Activated CD8-positive, alpha-beta T cell treated with anti-CD3 and anti-CD28 coated beads for 36 hours (primary cell): ENCODE data around the gene PLSCR5. TPM values are rescaled to one million over a fixed set of nuclear protein-coding genes. Genes with fewer than 3 reads are reported as not detected.

Experiments used
- ATAC-seq: fragments of 200-7000 bp; cut with Tn5 transposase; one replicate; pipeline ENCODE4 v1.10.0; 2021; ENCODE audit warnings: mild to moderate bottlenecking, moderate library complexity
- CTCF ChIA-PET: fragments of 350-600 bp; sonication (Branson Sonifier 250); formaldehyde crosslinking; loops from one replicate; lab custom pipeline; 2021; ENCODE audit warnings: antibody characterized with exemption; lab: Charles Lee
- POLR2A ChIA-PET: fragments of 350-600 bp; sonication (Branson Sonifier 250); formaldehyde crosslinking; loops from one replicate; lab custom pipeline; 2021; ENCODE audit warnings: antibody characterized with exemption; lab: Charles Lee
- DNase-seq: peaks from one replicate; pipeline ENCODE4 v3.0.0-alpha.2; 2020
- H3K27ac Mint-ChIP-seq: one replicate; pipeline ENCODE4 v1.8.0; 2021; ENCODE audit warnings: mild to moderate bottlenecking, mixed read lengths
- H3K27me3 Mint-ChIP-seq: one replicate; pipeline ENCODE4 v1.8.0; 2021; ENCODE audit warnings: mixed read lengths
- H3K36me3 Mint-ChIP-seq: one replicate; pipeline ENCODE4 v1.8.0; 2021; ENCODE audit warnings: low read depth, mixed read lengths
- H3K4me1 Mint-ChIP-seq: one replicate; pipeline ENCODE4 v1.8.0; 2021; ENCODE audit warnings: low read depth, mixed read lengths
- H3K4me3 Mint-ChIP-seq: one replicate; pipeline ENCODE4 v1.8.0; 2021; ENCODE audit warnings: mild to moderate bottlenecking, moderate library complexity, mixed read lengths
- H3K9me3 Mint-ChIP-seq: one replicate; pipeline ENCODE4 v1.8.0; 2021; ENCODE audit warnings: mixed read lengths
- intact Hi-C: fragments of 100-400 bp; cut with micrococcal nuclease; formaldehyde crosslinking; loops from one replicate; pipeline ENCODE4 v1.10.0; 2022
- total RNA-seq, 2 experiments: library from RNA; stranded (reverse); gene quantifications; one replicate each; pipeline ENCODE4 v1.2.3, GENCODE V29; 2021
- TF ChIP-seq, protein P1 (sequence below): fragments of 200-600 bp; IDR thresholded peaks from one replicate; pipeline ENCODE4 v1.8.0; 2022; ENCODE audit warnings: antibody characterized with exemption, mild to moderate bottlenecking

The PLSCR5 gene
- total RNA-seq, 2 experiments from 2014 or later, result not detected

GRCh38 chr3:146640955-146641867 is 36.1 kb upstream of the PLSCR5 start:
- TF ChIP-seq, protein P1, sequence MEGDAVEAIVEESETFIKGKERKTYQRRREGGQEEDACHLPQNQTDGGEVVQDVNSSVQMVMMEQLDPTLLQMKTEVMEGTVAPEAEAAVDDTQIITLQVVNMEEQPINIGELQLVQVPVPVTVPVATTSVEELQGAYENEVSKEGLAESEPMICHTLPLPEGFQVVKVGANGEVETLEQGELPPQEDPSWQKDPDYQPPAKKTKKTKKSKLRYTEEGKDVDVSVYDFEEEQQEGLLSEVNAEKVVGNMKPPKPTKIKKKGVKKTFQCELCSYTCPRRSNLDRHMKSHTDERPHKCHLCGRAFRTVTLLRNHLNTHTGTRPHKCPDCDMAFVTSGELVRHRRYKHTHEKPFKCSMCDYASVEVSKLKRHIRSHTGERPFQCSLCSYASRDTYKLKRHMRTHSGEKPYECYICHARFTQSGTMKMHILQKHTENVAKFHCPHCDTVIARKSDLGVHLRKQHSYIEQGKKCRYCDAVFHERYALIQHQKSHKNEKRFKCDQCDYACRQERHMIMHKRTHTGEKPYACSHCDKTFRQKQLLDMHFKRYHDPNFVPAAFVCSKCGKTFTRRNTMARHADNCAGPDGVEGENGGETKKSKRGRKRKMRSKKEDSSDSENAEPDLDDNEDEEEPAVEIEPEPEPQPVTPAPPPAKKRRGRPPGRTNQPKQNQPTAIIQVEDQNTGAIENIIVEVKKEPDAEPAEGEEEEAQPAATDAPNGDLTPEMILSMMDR, result peak; percentile 59
- DNase-seq, result peak; percentile 15
- Mint-ChIP-seq H3K27me3 (peaks cover 4% of the 10 kb centered on the region), H3K36me3 (no peaks in the 10 kb centered on the region), H3K4me3 (no peak overlapping the region), H3K4me1 (no peaks in the 10 kb centered on the region), H3K27ac (no peak overlapping the region), H3K9me3 (no peaks in the 10 kb centered on the region)
- intact Hi-C loops, result loop anchor here (5.0 kb wide), 1 partner anchor 424 kb away; no protein-coding TSS in a partner anchor
- CTCF ChIA-PET, result interaction anchor here (0.6 to 1.8 kb wide), 4 partner anchors 10 to 576 kb away, joined by 3 to 5 read pairs (median 4); no protein-coding TSS in a partner anchor
- ATAC-seq, result peak; percentile 70
- POLR2A ChIA-PET, result no interaction called here

GRCh38 chr3:146640361-146640760 is 35.2 kb upstream of the PLSCR5 start:
- TF ChIP-seq, protein P1, result no peak

DNA sequence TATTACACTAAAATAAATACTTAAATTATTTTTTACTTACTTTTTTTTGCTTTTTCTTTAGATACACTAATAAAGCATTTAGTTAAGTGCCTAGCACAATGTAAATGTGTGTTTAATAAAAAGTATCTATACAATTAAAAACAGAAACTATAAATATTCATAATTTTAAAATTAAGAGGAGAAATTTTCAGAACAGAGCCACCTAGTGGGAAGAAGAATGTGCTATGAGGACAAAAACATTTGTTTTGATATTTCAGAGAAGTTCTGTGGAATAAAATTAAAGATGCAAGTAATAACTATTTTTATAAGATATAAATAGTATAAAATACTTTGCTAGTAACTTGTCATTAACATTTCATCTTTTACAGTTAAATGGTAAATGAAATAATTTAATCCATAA is 33.6 kb upstream of the PLSCR5 start:
- DNase-seq (no peak), ATAC-seq (no peak)
- Mint-ChIP-seq H3K4me3 (no peak overlapping the region), H3K36me3 (no peaks in the 10 kb centered on the region), H3K4me1 (no peaks in the 10 kb centered on the region), H3K27me3 (peaks cover 4% of the 10 kb centered on the region), H3K9me3 (no peaks in the 10 kb centered on the region), H3K27ac (no peak overlapping the region)
- ChIA-PET CTCF (interaction anchor here (0.6 to 1.9 kb wide), 5 partner anchors 10 to 430 kb away, joined by 3 to 8 read pairs (median 4); no protein-coding TSS in a partner anchor), POLR2A (no interaction called here)
- intact Hi-C loops, result no loop called here
- TF ChIP-seq, protein P1, result peak; percentile 40

More at GRCh38 chr3:146640361-146640760, 35.2 kb upstream of the PLSCR5 start:
- CTCF ChIA-PET, result interaction anchor here (0.7 to 1.8 kb wide), 3 partner anchors 11 to 48 kb away, joined by 3 to 5 read pairs (median 4); no protein-coding TSS in a partner anchor
- no peak overlapping the region for H3K27ac Mint-ChIP-seq
- H3K9me3 Mint-ChIP-seq, result no peaks in the 10 kb centered on the region
- POLR2A ChIA-PET, result no interaction called here
- no peaks in the 10 kb centered on the region for H3K36me3 Mint-ChIP-seq
- intact Hi-C loops, result loop anchor here (5.0 kb wide), 1 partner anchor 423 kb away; no protein-coding TSS in a partner anchor
- H3K4me1 Mint-ChIP-seq, result no peaks in the 10 kb centered on the region
- H3K4me3 Mint-ChIP-seq, result no peak overlapping the region
- peaks cover 4% of the 10 kb centered on the region for H3K27me3 Mint-ChIP-seq
- ATAC-seq (no peak), DNase-seq (no peak)

DNA sequence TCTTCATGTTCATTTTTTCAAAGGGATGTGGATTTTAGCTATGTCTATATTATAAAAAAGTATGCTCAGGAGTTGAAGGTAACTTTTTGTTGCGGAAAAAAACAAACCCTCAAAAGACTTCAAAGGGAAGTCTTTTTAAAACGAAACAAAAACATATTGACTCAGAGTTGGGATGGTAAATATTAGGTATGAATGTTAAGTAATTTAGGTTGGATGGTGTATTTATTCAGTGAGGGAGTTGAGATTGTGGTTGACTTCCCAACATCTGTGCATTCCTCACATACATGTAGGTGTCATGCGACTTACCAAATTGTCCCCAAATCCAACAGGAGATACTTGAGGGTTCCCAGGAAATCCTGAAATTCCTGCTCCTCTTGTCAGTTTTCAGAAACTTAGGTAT is 32.7 kb upstream of the PLSCR5 start:
- TF ChIP-seq, protein P1, result no peak
- H3K27ac Mint-ChIP-seq, result no peak overlapping the region
- no peak overlapping the region for H3K4me3 Mint-ChIP-seq
- no peaks in the 10 kb centered on the region for H3K36me3 Mint-ChIP-seq
- no peaks in the 10 kb centered on the region for H3K9me3 Mint-ChIP-seq
- DNase-seq (no peak), ATAC-seq (no peak)
- POLR2A ChIA-PET, result no interaction called here
- intact Hi-C loops, result no loop called here
- peaks cover 4% of the 10 kb centered on the region for H3K27me3 Mint-ChIP-seq
- no peaks in the 10 kb centered on the region for H3K4me1 Mint-ChIP-seq
- CTCF ChIA-PET, result interaction anchor here (0.6 to 1.9 kb wide), 5 partner anchors 9 to 431 kb away, joined by 3 to 8 read pairs (median 4); no protein-coding TSS in a partner anchor

DNA sequence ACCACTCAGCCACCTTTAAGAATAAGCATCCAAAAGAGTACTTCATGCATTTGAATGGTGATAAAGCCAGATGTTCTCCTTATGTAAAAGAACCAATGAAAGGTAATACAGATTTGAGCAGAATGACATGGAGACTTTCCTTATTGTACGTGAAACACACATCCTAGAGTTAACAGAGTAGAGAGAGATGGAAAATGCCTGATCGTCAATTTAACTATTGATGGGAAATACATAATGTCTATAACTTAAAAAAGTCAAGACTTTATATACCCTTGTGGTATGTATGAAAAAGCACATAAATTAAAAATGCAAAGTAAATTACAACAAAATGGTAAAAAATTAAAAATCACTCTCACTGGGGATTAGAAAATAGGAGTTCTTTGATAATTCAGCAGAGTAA is 31.7 kb upstream of the PLSCR5 start:
- Mint-ChIP-seq H3K27ac (no peak overlapping the region), H3K36me3 (no peaks in the 10 kb centered on the region), H3K4me3 (no peak overlapping the region), H3K4me1 (no peaks in the 10 kb centered on the region), H3K27me3 (peaks cover 4% of the 10 kb centered on the region), H3K9me3 (no peaks in the 10 kb centered on the region)
- ChIA-PET POLR2A (no interaction called here), CTCF (no interaction called here)
- TF ChIP-seq, protein P1, result no peak
- no peak for DNase-seq
- ATAC-seq, result no peak
- intact Hi-C loops, result no loop called here
